ENCODE data around the gene HSPA12A.

Gene HSPA12A

DNA sequence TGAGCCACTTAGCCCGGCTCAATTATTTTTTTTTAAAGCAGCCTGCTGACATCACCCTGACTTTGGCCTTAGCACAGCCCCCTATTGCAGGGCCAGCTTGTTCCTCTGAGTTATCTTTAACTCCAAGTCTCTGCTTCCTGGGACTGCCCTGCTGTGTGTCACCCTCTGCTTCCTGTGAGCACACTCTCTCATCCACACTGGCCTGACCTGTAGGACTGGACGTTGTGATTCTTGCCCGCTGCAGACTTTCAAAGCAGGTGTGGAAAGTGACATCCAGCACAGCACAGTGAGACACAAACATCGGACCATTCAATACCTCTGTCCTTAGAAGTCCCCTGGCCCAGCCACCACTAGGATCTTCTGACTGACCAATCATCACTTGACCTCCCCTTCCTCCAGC is 26.4 kb upstream of the HSPA12A start:
- Histone ChIP-seq H3K36me3 (ENCODE audit: control insufficient read depth, low read depth, low read length) (no peaks in the 10 kb centered on the region), H3K9ac (ENCODE audit: low read length) (no peak overlapping the region), H3K4me3 (ENCODE audit: low read length) (no peak overlapping the region), H3K4me1 (ENCODE audit: control insufficient read depth, low read depth, low read length) (no peaks in the 10 kb centered on the region), H3K27ac (ENCODE audit: low read length) (no peak overlapping the region), H3K9me3 (ENCODE audit: control insufficient read depth, low read depth, low read length) (peaks cover 4% of the 10 kb centered on the region), H3K27me3 (ENCODE audit: control insufficient read depth, insufficient read depth, low read length) (no peaks in the 10 kb centered on the region)

GRCh38 chr10:116766837-116767634 is 24.7 kb upstream of the HSPA12A start:
- Histone ChIP-seq H3K27me3 (ENCODE audit: control insufficient read depth, insufficient read depth, low read length) (no peaks in the 10 kb centered on the region), H3K27ac (ENCODE audit: low read length) (no peak overlapping the region), H3K4me1 (ENCODE audit: control insufficient read depth, low read depth, low read length) (no peaks in the 10 kb centered on the region), H3K36me3 (ENCODE audit: control insufficient read depth, low read depth, low read length) (no peaks in the 10 kb centered on the region), H3K9me3 (ENCODE audit: control insufficient read depth, low read depth, low read length) (peaks cover 4% of the 10 kb centered on the region), H3K9ac (ENCODE audit: low read length) (no peak overlapping the region), H3K4me3 (ENCODE audit: low read length) (no peak overlapping the region)

GRCh38 chr10:116766241-116766827 is 24.0 kb upstream of the HSPA12A start:
- H3K4me1 ChIP-seq (ENCODE audit: control insufficient read depth, low read depth, low read length): no peaks in the 10 kb centered on the region
- no peaks in the 10 kb centered on the region for H3K27me3 ChIP-seq (ENCODE audit: control insufficient read depth, insufficient read depth, low read length)
- no peak overlapping the region for H3K4me3 ChIP-seq (ENCODE audit: low read length)
- H3K36me3 ChIP-seq (ENCODE audit: control insufficient read depth, low read depth, low read length): no peaks in the 10 kb centered on the region
- no peak overlapping the region for H3K27ac ChIP-seq (ENCODE audit: low read length)
- H3K9me3 ChIP-seq (ENCODE audit: control insufficient read depth, low read depth, low read length): peaks cover 4% of the 10 kb centered on the region
- H3K9ac ChIP-seq (ENCODE audit: low read length): no peak overlapping the region

DNA sequence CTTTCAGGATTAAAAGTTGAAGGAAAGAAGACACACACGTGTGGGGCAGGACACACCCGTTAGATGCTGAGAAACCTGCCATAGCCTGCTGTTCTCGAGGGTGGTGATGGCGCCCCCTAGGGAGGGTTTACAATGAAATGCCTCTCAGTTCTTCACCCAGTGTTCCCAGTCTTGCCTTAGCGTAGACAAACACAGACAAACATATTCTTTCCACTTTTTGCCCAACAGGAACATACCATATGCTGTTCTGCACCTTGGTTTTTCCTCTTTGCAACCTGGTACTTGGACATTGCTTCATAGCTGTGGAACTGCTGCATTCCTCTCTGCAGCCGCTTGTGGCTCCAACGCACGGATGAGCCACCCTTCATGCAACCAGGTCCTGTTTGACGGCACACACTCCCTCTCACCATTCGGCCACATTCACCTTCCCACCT is 23.3 kb upstream of the HSPA12A start:
- Histone ChIP-seq H3K4me1 (ENCODE audit: control insufficient read depth, low read depth, low read length) (no peaks in the 10 kb centered on the region), H3K9ac (ENCODE audit: low read length) (no peak overlapping the region), H3K27me3 (ENCODE audit: control insufficient read depth, insufficient read depth, low read length) (no peaks in the 10 kb centered on the region), H3K27ac (ENCODE audit: low read length) (no peak overlapping the region), H3K36me3 (ENCODE audit: control insufficient read depth, low read depth, low read length) (no peaks in the 10 kb centered on the region), H3K9me3 (ENCODE audit: control insufficient read depth, low read depth, low read length) (peaks cover 4% of the 10 kb centered on the region), H3K4me3 (ENCODE audit: low read length) (no peak overlapping the region)

GRCh38 chr10:116764979-116765378 is 22.6 kb upstream of the HSPA12A start:
- Histone ChIP-seq H3K27me3 (ENCODE audit: control insufficient read depth, insufficient read depth, low read length) (no peaks in the 10 kb centered on the region), H3K4me3 (ENCODE audit: low read length) (no peak overlapping the region), H3K9me3 (ENCODE audit: control insufficient read depth, low read depth, low read length) (peaks cover 4% of the 10 kb centered on the region), H3K27ac (ENCODE audit: low read length) (no peak overlapping the region), H3K36me3 (ENCODE audit: control insufficient read depth, low read depth, low read length) (no peaks in the 10 kb centered on the region), H3K4me1 (ENCODE audit: control insufficient read depth, low read depth, low read length) (no peaks in the 10 kb centered on the region), H3K9ac (ENCODE audit: low read length) (no peak overlapping the region)

DNA sequence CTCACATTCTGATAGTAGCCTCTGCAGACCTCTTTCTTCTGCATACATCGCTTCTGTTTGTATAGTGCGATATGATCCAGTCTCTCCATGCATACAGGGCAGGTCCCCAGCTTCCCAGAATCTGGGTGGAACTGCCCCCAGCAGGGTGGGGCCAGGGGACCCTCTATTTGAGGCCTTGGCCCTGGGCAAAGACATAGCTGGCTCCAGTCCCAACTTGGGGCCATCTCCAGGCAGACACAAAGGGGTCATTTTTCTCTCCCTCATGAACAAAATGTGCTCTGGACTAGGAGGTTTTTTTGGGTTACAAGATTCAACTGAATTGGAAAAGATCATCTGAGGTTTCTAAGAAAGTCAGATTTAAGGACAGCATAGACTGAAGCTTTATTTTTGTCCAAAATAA is 21.1 kb upstream of the HSPA12A start:
- Histone ChIP-seq H3K27me3 (ENCODE audit: control insufficient read depth, insufficient read depth, low read length) (no peaks in the 10 kb centered on the region), H3K36me3 (ENCODE audit: control insufficient read depth, low read depth, low read length) (no peaks in the 10 kb centered on the region), H3K4me1 (ENCODE audit: control insufficient read depth, low read depth, low read length) (no peaks in the 10 kb centered on the region), H3K27ac (ENCODE audit: low read length) (no peak overlapping the region), H3K9ac (ENCODE audit: low read length) (no peak overlapping the region), H3K9me3 (ENCODE audit: control insufficient read depth, low read depth, low read length) (peaks cover 4% of the 10 kb centered on the region), H3K4me3 (ENCODE audit: low read length) (no peak overlapping the region)

DNA sequence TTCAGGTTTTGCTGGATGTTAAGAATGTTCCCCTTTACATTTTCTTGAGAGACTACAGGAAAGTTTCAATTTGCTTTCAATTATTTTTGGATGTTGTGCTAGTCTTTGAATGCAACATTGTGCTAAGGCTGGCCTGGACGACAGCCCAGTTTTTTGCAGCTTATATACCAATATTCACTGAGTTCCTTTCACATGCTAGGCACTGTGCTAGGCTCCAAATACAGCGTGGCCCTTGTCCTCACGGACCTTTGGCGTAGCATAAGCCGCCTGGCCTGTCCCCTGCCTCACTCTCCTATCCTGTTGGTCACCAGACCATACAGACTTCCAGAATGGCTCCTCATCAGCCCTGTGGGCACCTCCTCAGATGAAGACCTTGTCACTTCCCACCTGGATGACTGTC is 19.5 kb upstream of the HSPA12A start:
- Histone ChIP-seq H3K4me1 (ENCODE audit: control insufficient read depth, low read depth, low read length) (no peaks in the 10 kb centered on the region), H3K4me3 (ENCODE audit: low read length) (no peak overlapping the region), H3K9ac (ENCODE audit: low read length) (no peak overlapping the region), H3K9me3 (ENCODE audit: control insufficient read depth, low read depth, low read length) (peaks cover 4% of the 10 kb centered on the region), H3K27me3 (ENCODE audit: control insufficient read depth, insufficient read depth, low read length) (no peaks in the 10 kb centered on the region), H3K36me3 (ENCODE audit: control insufficient read depth, low read depth, low read length) (no peaks in the 10 kb centered on the region), H3K27ac (ENCODE audit: low read length) (no peak overlapping the region)

DNA sequence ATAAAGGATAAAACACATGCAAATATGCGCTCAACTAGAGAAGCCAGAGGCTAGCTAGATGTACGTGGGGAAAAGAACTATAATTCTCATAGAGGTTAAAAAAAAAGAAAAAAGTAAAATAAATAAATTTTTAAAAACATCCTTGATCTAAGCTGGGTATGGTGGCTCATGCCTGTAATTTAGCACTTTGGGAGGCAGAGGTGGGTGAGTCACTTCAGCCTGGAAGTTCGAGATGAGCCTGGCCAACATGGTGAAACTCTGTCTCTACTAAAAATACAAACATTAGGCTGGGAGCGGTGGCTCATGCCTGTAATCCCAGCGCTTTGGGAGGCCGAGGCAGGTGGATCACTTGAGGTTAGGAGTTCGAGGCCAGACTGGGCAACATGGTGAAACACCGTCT is 18.6 kb upstream of the HSPA12A start:
- H3K36me3 ChIP-seq (ENCODE audit: control insufficient read depth, low read depth, low read length): no peaks in the 10 kb centered on the region
- no peaks in the 10 kb centered on the region for H3K4me1 ChIP-seq (ENCODE audit: control insufficient read depth, low read depth, low read length)
- H3K27me3 ChIP-seq (ENCODE audit: control insufficient read depth, insufficient read depth, low read length): no peaks in the 10 kb centered on the region
- no peak overlapping the region for H3K9ac ChIP-seq (ENCODE audit: low read length)
- peaks cover 4% of the 10 kb centered on the region for H3K9me3 ChIP-seq (ENCODE audit: control insufficient read depth, low read depth, low read length)
- no peak overlapping the region for H3K27ac ChIP-seq (ENCODE audit: low read length)
- H3K4me3 ChIP-seq (ENCODE audit: low read length): no peak overlapping the region

- H3K36me3 ChIP-seq (ENCODE audit: control insufficient read depth, low read depth, low read length): no peaks in the 10 kb centered on the region
- H3K9me3 ChIP-seq (ENCODE audit: control insufficient read depth, low read depth, low read length): no peaks in the 10 kb centered on the region
- H3K4me1 ChIP-seq (ENCODE audit: control insufficient read depth, low read depth, low read length): no peaks in the 10 kb centered on the region
- no peaks in the 10 kb centered on the region for H3K27me3 ChIP-seq (ENCODE audit: control insufficient read depth, insufficient read depth, low read length)
- no peak overlapping the region for H3K9ac ChIP-seq (ENCODE audit: low read length)
- no peak overlapping the region for H3K27ac ChIP-seq (ENCODE audit: low read length)
- no peak overlapping the region for H3K4me3 ChIP-seq (ENCODE audit: low read length)
Measured at GRCh38 chr10:116757246-116757645, 14.9 kb upstream of the HSPA12A start.

DNA sequence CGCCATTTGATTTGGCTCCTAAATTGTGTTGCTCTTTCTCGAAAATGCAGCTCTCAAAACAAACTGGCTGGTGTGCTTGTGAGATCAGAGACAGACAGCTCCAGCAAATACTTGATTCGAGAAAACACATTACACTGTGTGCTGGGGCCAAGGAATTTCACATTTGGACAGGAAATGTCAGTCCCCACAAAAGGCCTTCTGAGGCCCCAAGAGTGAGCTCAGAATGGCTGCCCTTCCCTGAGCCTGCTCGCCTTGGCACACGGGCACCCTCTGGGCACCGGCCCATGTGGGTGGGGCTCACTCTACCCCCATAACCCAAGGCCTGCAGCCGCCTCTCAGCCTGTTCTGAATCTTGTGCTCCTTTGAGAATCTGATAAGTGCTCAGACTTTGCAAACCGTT is 13.9 kb upstream of the HSPA12A start:
- Histone ChIP-seq H3K4me3 (ENCODE audit: low read length) (no peak overlapping the region), H3K27ac (ENCODE audit: low read length) (no peak overlapping the region), H3K4me1 (ENCODE audit: control insufficient read depth, low read depth, low read length) (no peaks in the 10 kb centered on the region), H3K9ac (ENCODE audit: low read length) (no peak overlapping the region), H3K9me3 (ENCODE audit: control insufficient read depth, low read depth, low read length) (no peaks in the 10 kb centered on the region), H3K27me3 (ENCODE audit: control insufficient read depth, insufficient read depth, low read length) (no peaks in the 10 kb centered on the region), H3K36me3 (ENCODE audit: control insufficient read depth, low read depth, low read length) (no peaks in the 10 kb centered on the region)

GRCh38 chr10:116753759-116754158 is 11.4 kb upstream of the HSPA12A start:
- Histone ChIP-seq H3K4me1 (ENCODE audit: control insufficient read depth, low read depth, low read length) (no peaks in the 10 kb centered on the region), H3K27me3 (ENCODE audit: control insufficient read depth, insufficient read depth, low read length) (no peaks in the 10 kb centered on the region), H3K27ac (ENCODE audit: low read length) (no peak overlapping the region), H3K36me3 (ENCODE audit: control insufficient read depth, low read depth, low read length) (no peaks in the 10 kb centered on the region), H3K9ac (ENCODE audit: low read length) (no peak overlapping the region), H3K4me3 (ENCODE audit: low read length) (no peak overlapping the region), H3K9me3 (ENCODE audit: control insufficient read depth, low read depth, low read length) (no peaks in the 10 kb centered on the region)

Measured in iPS-18a (cell line).